Activated CD8-positive, alpha-beta memory T cell treated with anti-CD3 and anti-CD28 coated beads, Interleukin-2, amount 50 U/mL, for 48 hours (primary cell): ENCODE results near the gene PNMA6A.
"Not testable (repeated sequence)": the region's sequence is repeated elsewhere in the genome, so short reads cannot be mapped to it uniquely, and the experiment has no call there.

Source experiments
- DNase-seq: peaks from one replicate; pipeline ENCODE4 v3.0.0-alpha.2; 2020

PNMA6A gene

GRCh38 chrX:153077437-153078135, 5.3 kb downstream of the PNMA6A start:
- DNase-seq = not testable (repeated sequence)

DNA sequence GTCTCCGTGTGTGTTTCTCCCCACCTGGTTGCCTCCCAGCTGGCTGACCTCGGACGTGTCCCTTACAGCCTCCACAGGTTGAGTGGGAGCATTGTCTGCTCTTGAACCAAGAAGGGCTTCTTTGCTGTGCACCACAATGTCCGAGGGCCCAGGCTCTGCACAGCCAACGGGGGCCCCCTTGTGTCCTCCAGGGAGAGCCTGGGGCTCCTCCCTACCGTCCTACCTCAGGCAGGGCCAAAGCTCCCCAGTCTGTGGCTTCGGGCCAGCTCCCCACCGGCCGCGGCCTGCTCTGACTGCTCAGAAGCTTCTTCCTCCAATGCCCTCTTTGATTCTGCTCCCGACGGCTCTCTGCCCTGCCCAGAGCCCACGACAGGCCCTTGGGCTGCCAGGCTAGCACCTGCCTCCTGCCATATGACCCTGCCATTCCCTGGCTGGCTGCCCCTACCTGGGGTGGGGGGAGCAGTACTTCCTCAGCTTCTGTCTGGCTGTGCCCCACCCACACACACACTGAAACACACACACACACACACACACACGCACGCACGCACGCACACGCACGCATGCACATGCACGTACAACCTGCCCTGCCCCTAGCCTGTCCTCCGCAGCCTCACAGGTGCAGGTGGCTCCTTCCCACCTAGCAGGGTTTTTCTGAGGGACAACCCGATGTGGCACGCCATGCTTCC, 11.1 kb downstream of the PNMA6A start:
- not testable (repeated sequence) for DNase-seq

GRCh38 chrX:153102418-153102817, 30.2 kb downstream of the PNMA6A start:
- DNase-seq = no peak

DNA sequence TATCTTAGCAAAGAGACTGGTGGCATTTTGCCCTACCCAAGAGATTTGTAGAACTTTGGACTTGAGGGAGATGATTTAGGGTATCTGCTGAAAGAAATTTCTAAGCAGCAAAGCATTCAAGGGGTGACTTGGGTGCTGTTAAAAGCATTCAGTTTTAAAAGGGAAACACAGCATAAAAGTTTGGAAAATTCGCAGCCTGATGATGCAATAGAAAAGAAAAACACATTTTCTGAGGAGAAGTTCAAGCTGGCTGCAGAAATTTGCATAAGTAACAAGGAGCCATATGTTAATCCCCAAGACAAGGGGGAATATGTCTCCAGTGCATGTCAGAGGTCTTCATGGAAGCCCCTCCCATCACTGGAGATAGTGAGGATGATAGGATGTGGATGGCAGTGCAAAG, 32.7 kb downstream of the PNMA6A start:
- DNase-seq = not testable (repeated sequence)

- not testable (repeated sequence) for DNase-seq
Observed at GRCh38 chrX:153106092-153106801, 34.0 kb downstream of the PNMA6A start.

- not testable (repeated sequence) for DNase-seq
Observed at GRCh38 chrX:153110735-153111134, 38.5 kb downstream of the PNMA6A start.

DNA sequence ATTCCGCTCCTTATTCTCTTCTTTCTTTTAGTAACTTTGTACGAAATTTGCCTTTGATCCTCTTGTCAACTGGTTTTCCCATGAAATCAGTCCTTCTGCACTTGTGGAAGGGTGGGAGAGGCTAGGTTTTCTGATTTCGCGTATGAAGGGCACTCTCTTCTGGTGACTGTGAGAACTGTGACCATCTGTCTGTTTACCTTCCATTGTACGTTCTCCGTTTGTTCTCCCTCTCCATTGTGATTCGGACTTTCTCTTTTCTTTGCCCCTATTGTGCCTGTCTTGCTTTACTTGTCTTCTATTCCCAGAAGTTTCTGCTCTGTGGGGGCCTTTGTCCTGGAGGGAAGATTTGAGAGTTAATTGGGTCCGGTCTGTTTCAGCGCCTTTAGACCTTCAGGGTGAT, 41.6 kb downstream of the PNMA6A start:
- DNase-seq = not testable (repeated sequence)

GRCh38 chrX:153117754-153118153, 45.5 kb downstream of the PNMA6A start:
- DNase-seq = not testable (repeated sequence)

DNA sequence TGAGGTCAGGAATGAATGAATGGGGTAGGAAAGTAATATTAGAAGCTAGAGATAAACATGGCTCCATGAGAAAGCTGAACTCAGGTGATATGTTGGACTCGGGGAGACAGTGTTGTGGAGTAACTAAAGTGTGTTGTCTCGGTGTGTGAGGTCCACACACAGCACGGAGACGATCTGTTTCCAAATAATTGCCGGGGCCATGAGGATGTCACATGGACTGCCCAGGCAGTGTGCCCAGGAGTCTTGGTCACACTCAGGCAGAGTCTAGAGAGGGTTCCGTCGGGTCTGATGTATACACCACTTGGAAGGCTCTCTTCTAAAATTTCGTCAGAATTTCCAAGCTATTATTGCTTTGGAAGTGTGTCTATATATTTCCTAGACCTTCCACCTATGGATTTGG, 48.0 kb downstream of the PNMA6A start:
- DNase-seq = not testable (repeated sequence)

GRCh38 chrX:153123468-153123867, 51.2 kb downstream of the PNMA6A start:
- not testable (repeated sequence) for DNase-seq
